ENCODE measurements around the gene RPL19.
"Not testable (repeated sequence)": the region's sequence is repeated elsewhere in the genome, so short reads cannot be mapped to it uniquely, and the experiment has no call there.

Gene RPL19

GRCh38 chr17:39244600-39245570 lies 44.8 kb downstream of the RPL19 start:
- no peak for DNase-seq (ENCODE audit: low read depth)

GRCh38 chr17:39246274-39246673 lies 46.2 kb downstream of the RPL19 start:
- DNase-seq (ENCODE audit: low read depth): no peak

GRCh38 chr17:39250076-39250475 lies 50.0 kb downstream of the RPL19 start:
- not testable (repeated sequence) for DNase-seq (ENCODE audit: low read depth)

GRCh38 chr17:39251997-39252396 lies 51.9 kb downstream of the RPL19 start:
- DNase-seq (ENCODE audit: low read depth): no peak

GRCh38 chr17:39252788-39253460 lies 52.8 kb downstream of the RPL19 start:
- no peak for DNase-seq (ENCODE audit: low read depth)
